Measurements from ENCODE around the gene NOXA1. TPM values are rescaled to one million over a fixed set of nuclear protein-coding genes. Genes with fewer than 3 reads are reported as not detected.

The NOXA1 gene
- total RNA-seq, 1 donor from 2014 or later, result 0.30 TPM

DNA sequence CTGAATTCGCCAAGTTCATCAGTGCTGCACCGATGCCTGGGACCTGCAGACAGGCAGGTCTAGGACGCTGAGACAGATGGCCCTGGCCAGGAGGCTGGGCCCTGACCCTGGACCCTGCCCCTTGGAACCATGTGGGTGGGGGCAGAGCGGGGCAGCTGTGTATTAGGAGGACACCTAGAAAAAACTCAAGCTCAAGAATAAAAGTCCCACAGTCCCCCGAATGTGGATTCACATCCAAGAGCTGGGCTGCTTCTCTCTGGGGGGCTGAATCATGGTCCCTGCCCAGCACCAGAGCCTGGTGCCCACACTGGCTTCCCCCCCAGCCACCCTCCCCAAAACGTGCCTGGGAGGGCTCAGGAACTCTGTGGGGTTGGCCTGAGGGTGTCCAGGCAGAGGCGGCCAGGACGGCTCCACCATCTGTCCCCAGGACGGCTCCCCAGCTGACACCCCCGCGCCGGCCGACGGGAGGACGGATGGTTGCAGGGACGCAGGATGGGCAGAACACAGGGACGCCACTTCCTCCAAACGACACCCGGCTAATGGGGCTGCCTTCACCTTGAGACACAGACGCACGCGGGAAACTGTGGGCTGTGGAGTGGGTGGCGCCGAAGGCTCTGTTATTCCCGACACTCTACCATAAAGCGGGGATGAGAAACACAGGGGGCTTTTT lies 35.2 kb upstream of the NOXA1 start:
- DNase-seq, result no peak

DNA sequence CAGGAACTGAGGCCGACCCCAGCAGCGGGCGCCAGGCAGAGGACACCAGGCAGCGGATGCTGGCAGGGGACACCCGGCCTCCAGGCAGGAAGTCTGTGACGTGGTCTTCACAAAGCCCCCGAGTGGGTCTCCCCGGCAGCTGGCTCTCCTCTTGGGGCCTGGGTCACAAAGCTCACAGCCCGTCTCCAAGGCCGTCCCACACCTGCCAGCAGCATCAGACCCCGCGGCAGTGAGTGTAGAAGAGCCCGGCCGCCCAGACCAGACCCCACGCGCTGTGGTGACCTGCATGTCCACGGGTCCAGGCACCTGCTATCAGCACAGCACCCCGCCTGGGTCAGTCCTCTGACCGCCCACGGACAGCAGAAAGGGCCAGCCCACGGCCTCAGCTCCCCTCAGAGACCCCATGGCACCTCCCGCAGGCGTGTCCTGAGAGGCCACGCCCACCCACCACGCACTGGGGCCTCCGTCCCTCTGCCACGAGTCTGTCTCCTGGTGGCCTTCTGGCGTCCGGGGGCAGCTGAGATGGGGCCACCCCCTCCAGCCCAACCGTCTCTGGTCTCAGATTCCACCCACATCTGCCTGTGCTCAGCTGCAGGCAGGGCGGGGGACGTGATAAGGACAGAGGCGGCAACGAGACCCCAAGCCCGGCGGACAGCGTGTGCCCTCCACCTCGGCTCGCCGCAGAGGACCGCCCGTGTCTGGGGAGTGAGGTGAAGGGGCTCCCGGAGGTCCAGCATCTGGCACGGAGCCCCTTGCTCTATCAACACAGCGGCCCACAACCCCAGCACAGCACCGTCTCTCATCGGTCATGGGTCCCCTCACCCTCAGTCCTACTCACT lies 34.4 kb upstream of the NOXA1 start:
- no peak for DNase-seq

DNA sequence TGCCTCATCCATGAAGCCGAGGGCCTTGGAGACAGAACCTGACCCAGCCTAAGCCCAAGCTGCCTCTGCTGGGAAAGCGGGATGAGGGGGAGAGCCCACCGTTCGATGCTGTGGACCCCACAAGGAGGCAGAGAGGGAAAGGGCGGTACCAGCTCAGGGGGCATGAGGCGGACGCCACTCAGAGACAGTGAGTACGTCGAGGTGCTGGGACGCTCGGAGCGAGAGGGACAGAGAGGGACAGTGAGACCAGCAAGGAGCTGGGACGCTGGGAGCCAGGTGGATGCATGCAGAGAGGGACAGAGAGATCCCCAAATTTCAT lies 33.8 kb upstream of the NOXA1 start:
- no peak for DNase-seq

DNA sequence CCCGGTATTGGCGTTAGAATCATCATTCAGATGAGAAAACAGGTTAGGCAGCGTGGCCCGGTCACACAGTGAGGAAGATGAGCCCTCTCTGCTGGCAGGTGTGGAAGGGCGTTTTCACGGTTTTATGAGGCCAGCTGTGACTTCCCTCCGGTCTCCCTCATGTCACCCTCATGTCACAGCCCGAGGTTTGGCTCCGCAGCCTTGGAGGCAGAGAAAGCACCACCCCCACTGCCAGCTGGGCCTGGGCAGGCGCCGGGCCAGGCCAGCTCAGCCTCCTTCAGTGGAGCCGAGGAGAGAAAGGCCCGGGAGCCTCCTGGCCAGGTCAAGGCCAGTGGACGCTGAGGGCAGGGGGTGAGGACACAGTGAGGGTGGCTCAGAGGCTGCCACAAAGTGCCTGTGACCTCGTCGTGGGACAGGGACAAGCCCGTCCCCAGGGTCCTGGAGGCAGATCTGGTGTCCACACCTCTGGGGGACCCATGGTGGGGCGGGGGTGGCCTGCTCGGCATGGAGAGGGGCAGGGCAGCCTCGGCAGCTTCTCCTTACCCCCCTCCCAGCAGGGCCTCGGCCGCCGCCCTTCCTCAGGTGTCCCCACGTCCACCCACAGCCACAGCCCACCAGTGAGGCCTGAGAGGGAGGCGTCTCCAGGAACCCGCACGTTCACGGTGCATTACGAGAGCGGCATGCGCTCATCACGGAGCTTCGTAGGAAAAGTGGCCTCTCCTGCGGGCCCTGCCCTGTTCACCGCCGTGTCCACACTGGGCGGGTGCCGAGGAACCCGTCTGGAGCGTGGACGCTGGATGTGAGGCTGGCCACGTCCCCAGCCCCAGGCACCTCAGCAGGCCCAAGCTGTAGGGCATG lies 32.4 kb upstream of the NOXA1 start:
- DNase-seq, result no peak

DNA sequence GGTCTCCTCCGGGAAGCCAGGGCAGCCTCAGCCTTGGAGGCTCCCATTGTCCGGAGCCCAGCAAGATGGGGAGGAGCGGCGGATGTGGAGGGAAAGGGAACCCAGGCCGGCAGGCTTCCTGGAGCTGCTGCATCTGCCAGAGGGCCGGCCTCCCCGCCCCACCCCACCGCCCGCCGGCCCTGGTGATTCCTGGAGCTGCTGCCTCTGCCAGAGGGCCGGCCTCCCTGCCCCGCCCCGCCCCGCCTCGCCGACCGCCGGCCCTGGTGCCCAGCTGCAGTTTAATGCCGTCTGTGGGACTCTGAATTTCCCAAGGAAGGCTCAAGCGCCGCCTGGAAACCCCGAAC lies 31.8 kb upstream of the NOXA1 start:
- DNase-seq, result no peak

DNA sequence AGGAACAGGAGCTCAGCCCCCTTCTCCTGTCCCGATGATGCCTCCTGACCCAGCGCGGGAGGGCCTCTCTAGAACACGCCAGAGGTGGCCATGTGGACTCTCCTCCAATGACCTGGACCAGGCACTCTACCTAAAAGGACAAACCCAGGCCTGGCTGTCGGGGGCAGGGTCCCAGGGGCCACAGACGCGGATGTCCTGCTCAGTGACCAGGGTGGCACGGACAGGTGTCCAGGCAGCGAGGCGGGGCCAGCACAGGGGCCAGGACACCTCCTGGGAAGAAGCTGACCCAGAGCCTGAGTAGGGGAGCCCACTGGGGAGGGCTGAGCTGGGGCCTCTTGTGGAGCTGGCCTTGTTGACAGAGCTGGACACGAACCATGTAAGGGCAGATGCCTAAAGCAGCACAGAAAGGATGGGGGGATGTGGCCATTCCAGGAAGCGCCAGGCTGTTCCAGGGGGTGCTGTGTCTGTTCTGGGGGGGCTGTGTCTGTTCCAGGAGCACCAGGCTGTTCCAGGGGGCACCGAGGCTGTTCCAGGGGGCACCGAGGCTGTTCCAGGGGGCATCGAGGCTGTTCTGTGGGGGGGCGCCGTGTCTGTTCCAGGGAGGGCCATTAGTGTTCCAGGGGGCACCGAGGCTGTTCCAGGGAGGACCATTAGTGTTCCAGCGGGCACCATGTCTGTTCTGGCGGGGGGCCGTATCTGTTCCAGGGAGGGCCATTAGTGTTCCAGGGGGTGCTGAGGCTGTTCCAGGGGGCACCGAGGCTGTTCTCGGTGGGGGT lies 30.8 kb upstream of the NOXA1 start:
- DNase-seq, result no peak

DNA sequence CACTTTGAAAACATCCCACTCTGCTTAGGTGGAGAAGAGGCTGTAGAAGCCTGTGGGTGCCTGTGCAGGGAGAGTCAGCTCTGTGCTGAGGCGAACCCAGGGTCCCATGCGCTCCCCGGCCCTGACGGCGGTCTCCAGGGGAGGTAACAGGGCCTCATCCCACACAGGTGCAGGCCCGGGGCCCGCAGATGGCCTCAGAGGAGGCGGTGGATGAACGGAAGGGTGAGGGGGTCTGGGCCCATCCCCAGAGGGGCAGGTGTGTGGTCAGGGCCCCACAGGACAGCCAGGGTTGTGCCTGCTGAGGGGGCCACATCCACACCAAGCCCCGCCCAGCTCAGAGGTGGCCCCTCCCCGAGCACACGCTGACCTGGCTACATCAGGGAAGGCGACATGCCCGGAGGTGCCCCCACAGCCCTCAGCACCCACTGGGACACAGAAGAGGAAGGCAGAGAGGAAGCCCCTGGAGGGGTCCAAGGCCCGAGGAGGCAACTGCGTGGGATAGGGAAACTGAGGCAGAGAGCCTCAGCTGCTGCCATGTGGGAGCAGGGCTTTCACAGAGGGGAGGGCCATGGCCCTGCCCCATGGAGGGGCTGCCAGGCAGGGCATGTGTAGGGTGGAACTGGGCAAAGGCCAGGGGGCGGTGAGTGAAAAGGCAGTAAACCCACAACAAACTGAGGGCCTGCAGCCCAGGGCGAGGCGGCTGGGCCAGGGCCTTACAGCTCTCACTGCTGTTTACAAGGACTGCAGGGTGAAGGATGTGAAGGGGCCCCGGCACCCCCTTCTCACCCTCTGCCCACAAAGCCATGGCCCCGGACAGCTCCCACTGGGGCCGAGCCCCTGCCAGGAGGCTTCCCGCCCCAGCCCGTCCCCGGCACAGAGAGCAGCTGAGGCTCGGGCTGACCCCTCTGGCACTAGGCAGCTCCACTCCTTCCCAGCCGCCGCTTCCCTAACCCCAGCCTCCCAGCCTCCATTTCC lies 29.7 kb upstream of the NOXA1 start:
- DNase-seq, result no peak

DNA sequence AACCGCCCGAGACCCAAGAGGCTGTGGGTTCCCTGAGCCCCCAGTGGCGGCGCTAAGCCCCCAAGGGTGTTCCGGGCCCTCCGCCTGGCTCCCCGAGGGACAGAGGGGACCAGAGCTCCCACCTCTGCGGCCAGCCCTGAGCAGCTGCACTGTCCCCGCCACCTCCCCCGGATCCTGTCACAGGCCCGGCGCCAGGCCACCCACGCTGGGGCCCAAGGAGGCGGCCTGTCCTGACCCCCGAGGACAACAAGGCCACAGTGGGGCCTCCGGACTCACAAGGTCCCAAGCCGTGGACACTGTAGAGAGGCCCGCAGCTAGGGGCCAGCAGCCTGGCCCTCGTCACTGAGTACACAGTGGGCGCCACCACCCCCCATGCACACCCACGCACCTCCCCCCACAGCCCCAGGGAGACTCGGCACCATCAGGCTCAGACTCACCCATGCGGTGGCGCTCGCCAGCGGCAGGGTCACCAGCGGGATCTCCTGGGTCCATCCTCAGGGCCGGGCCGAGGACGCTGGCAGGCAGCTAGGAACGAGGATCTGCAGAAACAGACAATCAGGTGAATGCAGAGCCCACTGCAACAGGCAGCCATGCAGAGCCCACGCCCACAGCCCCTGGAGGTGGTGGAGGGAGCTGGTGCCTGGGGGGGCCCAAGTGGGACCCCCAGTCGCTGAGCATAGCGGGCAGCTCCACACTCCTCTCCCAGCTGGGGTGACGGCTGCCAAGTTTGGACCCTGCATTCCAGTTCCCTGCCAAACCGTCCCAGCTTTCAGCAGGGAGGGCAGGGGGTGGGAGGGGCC lies 28.1 kb upstream of the NOXA1 start:
- DNase-seq, result no peak

DNA sequence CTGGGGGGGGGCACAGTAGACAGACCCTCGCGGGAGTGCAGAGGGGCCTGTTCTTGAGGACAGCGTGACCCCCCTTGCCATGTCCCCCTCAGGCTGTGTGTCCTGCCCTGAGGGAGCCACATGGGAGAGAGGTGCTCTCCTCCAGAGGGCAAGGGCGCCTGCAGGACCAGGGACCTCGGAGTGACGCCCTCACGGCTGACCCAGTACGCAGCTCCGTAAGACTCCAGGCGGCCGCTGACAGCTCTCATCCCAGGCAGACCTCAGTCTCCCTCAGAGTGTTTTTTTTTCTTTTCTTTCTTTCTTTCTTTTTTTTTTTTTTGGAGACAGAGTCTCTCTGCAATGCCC lies 27.6 kb upstream of the NOXA1 start:
- no peak for DNase-seq

DNA sequence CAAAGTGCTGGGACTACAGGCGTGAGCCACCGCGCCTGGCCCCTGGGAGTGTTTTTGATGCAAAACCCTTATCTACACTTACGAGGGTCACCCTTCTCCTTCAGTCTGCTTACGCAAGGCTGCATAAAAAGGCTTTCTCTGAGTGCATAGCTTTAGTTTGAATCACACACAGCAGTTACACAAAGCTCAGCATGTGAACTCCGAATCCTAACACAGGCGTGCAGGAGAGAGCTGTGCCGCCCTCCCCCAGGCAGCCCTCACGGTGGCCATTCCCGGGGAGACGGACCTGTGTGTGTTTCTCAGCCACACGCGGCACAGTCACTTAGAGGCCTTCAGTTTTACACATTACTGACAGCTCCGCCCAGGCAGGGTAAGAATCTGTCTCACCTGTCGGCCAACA lies 27.0 kb upstream of the NOXA1 start:
- DNase-seq, result no peak

DNA sequence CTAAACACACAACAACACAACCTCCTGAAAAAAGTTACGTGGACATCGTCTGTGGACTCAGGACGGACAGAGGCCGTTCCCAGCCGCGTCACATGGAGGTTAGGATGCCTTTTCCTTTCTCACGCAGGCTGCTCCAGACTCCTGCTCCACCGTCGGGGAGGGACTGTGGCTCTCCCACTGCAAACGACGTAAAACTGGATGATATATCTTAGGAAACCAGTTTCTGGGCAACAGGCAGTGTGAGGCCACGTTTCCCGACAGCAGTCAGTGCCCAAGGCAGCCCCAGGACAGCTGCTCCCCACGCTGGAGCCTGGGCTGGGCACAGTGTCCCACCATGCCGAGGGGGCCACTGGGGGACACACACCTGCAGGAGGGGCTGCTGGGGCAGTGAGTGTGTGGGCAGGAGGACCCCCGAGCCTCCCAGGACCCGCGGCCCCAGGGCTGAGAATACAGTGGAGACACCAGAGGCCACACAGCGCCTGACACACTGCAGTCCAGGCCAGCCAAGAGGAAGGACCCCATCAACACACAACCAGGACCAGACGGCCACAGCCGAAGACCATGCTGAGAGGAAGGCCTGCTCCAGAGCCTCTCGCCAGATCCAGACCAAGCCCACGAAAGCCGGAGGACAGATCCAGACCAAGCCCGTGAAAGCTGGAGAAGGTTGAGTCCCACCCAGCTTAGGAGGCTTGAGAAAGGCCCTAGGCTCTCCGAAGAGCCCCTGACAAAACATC lies 26.4 kb upstream of the NOXA1 start:
- no peak for DNase-seq

DNA sequence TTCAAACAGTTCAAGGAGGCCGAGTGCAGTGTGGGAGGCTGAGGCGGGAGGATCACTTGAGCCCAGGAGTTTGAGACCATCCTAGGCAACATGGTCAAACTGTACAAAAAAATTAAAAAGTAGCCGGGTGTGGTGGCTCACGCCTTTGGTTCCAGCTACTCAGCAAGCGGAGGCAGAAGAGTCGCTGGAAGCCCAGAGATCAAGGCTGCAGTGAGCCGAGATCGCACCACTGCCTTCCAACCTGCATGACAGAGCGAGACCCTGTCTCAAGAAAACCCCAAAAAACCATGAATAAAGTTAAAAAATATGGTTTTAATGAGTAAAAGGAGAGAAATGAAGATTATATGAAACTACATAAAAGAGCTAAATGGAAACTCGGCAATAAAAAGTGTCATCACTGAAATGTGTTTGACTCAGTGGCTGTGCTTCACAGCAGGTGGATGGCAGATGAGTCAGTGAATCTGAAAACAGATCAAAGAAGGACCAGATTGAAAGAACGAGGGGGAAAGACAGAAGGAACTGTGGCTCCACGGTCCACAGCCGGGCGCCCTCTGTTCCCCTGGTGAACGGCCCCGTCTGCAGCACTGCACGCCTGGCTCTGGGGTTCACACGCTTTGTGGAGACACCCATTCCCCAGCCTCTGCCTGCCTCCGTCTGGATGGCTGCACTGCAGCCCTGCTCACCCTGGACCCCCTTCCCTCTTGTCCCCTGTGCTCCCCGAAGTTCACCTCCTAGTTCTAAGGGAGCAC lies 25.3 kb upstream of the NOXA1 start:
- no peak for DNase-seq

DNA sequence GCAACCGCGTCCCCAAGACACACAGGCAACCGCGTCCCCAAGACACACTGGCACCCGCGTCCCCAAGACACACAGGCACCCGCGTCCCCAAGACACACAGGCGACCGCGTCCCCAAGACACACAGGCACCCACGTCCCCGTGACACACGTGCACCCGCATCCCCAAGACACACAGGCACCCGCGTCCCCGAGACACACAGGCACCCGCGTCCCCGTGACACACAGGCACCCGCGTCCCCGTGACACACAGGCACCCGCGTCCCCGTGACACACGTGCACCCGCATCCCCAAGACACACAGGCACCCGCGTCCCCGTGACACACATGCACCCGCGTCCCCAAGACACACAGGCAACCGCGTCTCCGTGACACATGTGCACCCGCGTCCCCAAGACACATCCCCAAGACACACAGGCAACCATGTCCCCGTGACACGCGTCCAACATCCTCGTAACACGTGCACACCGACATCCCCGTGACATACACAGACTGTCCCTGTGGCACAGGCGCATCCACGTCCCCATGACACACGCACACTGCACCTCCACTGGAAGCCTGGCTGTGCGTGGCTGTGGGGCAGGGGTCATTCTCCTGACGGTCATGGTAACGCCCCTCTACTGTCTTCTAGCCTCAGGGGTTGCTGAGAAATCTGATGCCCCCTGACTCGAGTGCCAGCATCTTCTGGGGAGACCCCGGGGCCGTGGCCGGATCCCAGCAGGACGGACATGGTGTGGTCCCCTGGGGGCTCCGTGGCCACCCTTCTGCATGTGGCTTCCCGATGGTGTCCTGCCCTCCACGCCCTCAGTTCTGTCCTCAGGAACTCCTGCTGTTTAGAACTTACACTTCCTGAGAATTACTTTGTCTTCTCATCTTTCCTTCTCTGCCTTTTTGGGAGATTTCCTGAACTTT lies 24.4 kb upstream of the NOXA1 start:
- no peak for DNase-seq

DNA sequence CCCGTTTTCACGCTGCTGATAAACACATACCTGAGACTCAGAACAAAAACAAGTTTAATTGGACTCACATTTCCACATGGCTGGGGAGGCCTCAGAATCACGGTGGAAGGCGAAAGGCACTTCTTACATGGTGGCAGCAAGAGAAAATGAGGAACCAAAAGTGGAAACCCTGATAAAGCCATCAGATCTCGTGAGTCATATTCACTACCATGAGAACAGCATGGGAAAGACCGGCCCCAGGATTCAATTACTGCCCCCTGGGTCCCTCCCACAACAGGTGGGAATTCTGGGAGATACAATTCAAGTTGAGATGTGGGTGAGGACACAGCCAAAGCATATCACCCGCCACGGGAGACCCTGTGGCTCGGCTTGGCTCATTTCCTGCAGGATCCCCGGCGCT lies 20.4 kb upstream of the NOXA1 start:
- DNase-seq, result no peak

DNA sequence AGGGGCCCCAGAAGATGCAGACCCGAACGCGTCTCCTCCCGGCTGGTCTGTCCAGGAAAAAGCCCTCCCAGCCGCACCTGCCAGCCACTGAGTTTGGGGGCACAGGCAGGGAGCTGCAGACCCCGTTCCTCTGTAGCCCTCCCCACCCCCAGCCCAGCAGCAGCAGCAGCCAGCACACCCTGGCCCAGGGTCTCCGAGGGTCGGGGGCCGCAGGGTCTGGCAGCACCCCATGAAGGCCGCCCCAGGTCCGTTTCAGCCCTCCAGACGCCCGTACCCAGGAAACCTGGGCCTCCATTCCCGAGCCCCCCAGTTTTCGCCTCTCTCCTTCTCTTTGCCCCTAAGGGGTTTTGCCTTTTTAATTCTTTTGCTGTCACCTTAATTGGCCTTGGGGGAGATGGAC lies 19.9 kb upstream of the NOXA1 start:
- no peak for DNase-seq

DNA sequence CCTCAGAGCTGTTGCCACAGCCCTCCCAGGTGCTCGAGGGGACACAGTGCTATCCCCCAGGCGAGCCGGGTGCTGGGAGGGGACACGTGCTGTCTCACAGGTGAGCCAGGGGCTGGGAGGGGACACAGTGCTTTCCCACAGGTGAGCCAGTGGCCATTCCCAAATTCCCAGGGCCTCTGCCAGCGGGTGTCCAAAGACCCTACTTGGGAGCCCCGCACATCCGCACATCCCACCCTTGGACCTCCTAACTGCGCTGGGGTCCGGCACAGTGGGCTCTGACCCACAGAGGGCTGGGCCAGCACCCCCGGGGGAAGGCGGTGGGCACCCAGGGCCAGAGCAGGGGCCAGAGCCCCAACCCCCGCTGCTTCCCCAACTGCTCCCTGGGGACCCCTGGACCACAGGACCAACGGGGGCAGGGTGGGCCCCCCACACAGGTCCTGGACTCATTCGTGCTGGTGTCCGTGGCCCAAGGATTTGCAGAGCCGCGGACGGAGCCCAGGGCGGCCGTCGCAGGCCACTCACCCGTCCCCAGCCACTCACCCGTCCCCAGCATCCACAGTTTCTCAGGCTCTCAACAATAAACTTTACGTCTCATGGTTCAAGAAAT lies 18.1 kb upstream of the NOXA1 start:
- DNase-seq, result no peak

DNA sequence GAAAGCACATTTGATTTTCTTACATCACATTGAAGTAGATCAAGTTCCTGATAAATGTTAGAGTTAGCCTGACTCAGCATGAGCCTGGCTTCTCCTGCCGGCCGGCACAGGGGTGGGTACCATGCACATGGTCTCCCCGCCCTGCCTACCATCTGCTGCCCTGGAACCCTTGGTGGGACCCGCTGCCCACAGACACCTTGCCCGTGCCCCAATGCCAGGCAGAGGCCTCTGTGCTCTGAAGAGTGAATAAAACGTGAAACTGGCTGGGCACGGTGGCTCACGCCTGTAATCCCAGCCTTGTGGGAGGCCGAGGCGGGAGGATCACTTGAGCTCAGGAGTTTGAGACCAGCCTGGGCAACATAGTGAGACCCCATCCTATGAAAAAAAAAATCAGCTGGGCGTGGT lies 17.5 kb upstream of the NOXA1 start:
- DNase-seq, result no peak
